PC-9 (cell line): ENCODE measurements around the gene KAT6B.

ENCODE experiments used
- EZH2 ChIP-seq: fragments of 200-600 bp; sonication (generic); IDR thresholded peaks from 2 replicates; pipeline ENCODE4 v1.8.0; 2017; ENCODE audit warnings: antibody characterized with exemption, low read depth
- TF ChIP-seq, protein P1 (sequence below): fragments of 200-600 bp; sonication (generic); conservative IDR thresholded peaks from 2 replicates; pipeline ENCODE4 v1.6.1; 2017; ENCODE audit warnings: mixed run types, antibody characterized with exemption, mild to moderate bottlenecking, moderate library complexity

GRCh38 chr10:74925708-74926107 lies 99.3 kb downstream of the KAT6B start:
- TF ChIP-seq, protein P1, sequence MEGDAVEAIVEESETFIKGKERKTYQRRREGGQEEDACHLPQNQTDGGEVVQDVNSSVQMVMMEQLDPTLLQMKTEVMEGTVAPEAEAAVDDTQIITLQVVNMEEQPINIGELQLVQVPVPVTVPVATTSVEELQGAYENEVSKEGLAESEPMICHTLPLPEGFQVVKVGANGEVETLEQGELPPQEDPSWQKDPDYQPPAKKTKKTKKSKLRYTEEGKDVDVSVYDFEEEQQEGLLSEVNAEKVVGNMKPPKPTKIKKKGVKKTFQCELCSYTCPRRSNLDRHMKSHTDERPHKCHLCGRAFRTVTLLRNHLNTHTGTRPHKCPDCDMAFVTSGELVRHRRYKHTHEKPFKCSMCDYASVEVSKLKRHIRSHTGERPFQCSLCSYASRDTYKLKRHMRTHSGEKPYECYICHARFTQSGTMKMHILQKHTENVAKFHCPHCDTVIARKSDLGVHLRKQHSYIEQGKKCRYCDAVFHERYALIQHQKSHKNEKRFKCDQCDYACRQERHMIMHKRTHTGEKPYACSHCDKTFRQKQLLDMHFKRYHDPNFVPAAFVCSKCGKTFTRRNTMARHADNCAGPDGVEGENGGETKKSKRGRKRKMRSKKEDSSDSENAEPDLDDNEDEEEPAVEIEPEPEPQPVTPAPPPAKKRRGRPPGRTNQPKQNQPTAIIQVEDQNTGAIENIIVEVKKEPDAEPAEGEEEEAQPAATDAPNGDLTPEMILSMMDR, result no peak
- no peak for TF ChIP-seq EZH2
